RWPE1 (cell line): Measurements from ENCODE around the gene CCDC175.

Source experiments
- CTCF ChIA-PET: fragments of 350-600 bp; sonication (Branson Sonifier 250); formaldehyde crosslinking; extraction: SDS; loops from one replicate; lab custom pipeline; 2021; lab: Yijun Ruan, JAX
- POLR2A ChIA-PET: fragments of 400-600 bp; formaldehyde crosslinking; extraction: SDS; loops from one replicate; lab custom pipeline; 2020; ENCODE audit warnings: antibody characterized with exemption; ENCODE audit not compliant: low non-redundant PET; lab: Yijun Ruan, JAX
- DNase-seq: peaks from one replicate; pipeline ENCODE4 v3.0.0; 2012; ENCODE audit warnings: low spot score
- H3K27ac ChIP-seq: fragments of 450-650 bp; 2 replicates; pipeline ENCODE4 v1.5.1; 2017
- TF ChIP-seq, protein P1 (sequence below): fragments of 450-650 bp; conservative IDR thresholded peaks from 2 replicates; pipeline ENCODE4 v1.5.1; 2017; ENCODE audit warnings: low read depth, mild to moderate bottlenecking

CCDC175 gene

DNA sequence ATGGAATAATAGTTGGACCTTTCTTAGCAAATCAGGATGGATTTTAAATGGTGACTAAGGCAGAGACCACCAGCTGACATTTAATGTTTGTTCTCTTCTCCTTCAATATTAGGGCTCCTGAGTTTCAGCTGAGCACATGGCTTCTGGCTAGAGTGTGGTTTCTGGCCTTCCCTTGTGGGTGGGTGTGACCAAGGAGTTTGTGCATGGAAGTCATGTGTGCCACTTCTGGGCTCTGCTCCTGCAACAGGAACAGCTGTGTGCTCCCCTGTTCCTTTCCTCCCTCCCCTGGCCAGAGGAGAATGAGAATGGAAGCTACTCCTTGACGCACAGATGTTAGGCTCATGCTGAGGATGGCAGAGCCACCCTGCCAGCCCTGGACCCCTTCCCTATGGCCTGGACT lies 44.2 kb downstream of the CCDC175 start:
- TF ChIP-seq, protein P1, sequence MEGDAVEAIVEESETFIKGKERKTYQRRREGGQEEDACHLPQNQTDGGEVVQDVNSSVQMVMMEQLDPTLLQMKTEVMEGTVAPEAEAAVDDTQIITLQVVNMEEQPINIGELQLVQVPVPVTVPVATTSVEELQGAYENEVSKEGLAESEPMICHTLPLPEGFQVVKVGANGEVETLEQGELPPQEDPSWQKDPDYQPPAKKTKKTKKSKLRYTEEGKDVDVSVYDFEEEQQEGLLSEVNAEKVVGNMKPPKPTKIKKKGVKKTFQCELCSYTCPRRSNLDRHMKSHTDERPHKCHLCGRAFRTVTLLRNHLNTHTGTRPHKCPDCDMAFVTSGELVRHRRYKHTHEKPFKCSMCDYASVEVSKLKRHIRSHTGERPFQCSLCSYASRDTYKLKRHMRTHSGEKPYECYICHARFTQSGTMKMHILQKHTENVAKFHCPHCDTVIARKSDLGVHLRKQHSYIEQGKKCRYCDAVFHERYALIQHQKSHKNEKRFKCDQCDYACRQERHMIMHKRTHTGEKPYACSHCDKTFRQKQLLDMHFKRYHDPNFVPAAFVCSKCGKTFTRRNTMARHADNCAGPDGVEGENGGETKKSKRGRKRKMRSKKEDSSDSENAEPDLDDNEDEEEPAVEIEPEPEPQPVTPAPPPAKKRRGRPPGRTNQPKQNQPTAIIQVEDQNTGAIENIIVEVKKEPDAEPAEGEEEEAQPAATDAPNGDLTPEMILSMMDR = no peak
- DNase-seq = no peak
- ChIA-PET CTCF (no interaction called here), POLR2A (no interaction called here)
- no peak overlapping the region for H3K27ac ChIP-seq

DNA sequence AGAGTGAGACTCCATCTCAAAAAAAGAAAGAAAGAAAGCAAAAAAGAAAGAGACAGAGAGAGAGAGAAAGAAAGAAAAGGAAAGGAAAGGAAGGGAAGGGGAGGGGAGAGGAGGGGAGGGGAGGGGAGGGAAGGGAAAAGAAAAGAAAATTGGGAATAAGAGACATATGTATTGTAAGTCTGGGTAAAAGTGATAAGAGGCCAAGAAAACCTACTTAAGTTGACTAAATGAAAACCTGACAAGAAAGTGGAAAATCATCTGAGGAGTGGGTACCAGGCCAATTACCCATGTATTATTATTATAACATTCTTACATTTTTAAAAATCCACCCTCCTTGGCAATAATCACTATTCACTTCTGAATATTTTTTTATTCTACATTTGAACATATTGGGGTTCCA lies 46.3 kb downstream of the CCDC175 start:
- ChIA-PET CTCF (no interaction called here), POLR2A (no interaction called here)
- TF ChIP-seq, protein P1 = no peak
- no peak for DNase-seq
- no peak overlapping the region for H3K27ac ChIP-seq

DNA sequence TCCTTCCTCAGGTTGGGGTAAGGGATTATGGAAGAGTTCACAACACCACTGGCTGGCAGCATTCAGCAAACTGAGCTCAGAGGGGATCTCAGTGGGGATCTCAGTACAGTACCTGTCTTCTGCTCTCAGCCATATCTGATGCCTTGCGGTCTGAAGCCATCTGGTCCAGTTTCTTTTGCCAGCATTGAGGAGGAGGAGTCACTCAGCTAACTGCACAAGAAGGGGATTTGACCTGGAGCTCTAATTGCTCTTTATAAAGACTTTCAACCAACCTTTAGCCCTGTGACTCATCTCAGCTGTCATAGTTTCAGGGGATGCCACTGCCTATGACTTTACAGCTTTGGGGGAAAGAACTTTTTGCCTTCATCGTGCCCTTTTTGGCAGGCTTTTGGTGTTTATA lies 47.4 kb downstream of the CCDC175 start:
- ChIA-PET POLR2A (no interaction called here), CTCF (interaction anchor here (0.7 kb wide), 1 partner anchor 9 kb away, joined by 4 read pairs; no protein-coding TSS in a partner anchor)
- no peak overlapping the region for H3K27ac ChIP-seq
- TF ChIP-seq, protein P1 = no peak
- no peak for DNase-seq

DNA sequence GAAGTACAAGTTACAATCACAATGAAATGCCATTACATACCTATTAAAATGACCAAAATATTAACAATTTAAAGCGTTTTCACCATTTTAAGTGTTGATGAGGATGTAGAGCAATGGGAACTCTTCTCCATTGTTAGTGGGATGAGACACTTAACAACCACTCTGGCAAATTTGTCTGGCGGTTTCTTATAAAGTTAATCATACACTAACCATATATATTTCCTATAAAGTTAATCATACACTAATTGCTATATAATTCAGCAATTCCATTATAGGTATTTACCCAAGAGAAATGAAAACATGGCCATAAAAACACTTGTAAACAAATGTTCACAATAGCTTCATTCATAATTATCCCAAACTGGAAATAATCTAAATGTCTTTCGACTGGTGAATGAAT lies 56.4 kb downstream of the CCDC175 start:
- DNase-seq = no peak
- TF ChIP-seq, protein P1 = no peak
- H3K27ac ChIP-seq = no peak overlapping the region
- CTCF ChIA-PET = no interaction called here
- POLR2A ChIA-PET = no interaction called here

DNA sequence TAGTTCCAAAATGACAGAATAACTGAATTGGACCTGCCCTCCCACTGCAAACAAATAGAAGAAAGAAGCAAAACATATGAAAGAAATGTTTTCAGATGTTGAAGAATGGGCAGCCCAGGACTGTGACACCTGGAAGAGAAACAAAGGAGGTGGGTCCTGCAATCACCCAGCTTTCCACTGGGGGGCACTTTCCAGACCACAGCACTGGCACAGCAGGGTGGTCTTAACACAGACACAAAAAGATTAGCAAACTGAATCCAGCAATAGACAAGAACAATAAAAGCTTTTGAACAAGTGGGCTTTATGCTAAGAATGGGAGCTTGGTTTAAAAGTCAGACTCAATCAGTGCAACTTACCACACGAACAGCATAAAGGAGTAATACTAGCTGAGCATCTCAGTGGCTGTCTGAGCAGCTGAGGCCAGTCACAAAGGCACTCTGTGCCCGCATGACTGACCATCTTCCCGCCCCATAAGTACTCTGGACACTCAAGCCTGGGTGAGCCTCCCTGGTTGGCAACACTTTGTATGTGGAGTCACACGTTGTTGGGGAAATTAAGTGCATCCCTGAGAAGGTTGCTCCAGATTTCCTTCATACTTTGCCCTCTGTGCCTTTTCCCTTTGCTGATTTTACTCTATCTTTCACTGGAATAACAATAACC lies 64.6 kb downstream of the CCDC175 start:
- TF ChIP-seq, protein P1 = peak; percentile 24; the same call in 1 of the 2 replicates
- DNase-seq = peak; percentile 12
- no peak overlapping the region for H3K27ac ChIP-seq
- CTCF ChIA-PET = interaction anchor here (0.6 to 0.7 kb wide), 2 partner anchors 46 to 176 kb away, joined by 3 read pairs; no protein-coding TSS in a partner anchor
- POLR2A ChIA-PET = no interaction called here

DNA sequence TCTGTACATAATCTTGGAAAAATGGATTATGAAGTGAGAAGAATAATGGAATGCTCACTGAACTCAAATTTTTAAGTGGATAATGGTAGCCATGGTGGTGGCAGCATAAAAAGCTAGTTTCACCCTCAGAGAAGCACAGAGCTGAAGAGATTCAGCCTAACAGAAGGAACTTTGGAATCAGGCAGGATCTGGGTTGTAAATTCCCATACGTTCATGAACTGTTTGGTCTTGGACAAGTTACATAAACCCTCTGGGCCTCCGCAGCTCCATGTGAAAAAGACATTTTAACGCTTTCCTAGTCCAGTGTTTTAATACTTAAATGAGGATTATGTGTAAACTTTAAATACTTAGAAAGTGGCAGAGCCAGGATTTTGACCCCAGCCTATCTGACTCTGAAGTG lies 65.6 kb downstream of the CCDC175 start:
- H3K27ac ChIP-seq = no peak overlapping the region
- no peak for DNase-seq
- ChIA-PET CTCF (interaction anchor here (0.7 kb wide), 1 partner anchor 141 kb away, joined by 3 read pairs; no protein-coding TSS in a partner anchor), POLR2A (no interaction called here)
- TF ChIP-seq, protein P1 = no peak
